Measurements from ENCODE around the gene TIPARP.
"Not testable (repeated sequence)": the region's sequence is repeated elsewhere in the genome, so short reads cannot be mapped to it uniquely, and the experiment has no call there.

TIPARP gene

GRCh38 chr3:156735471-156735870, 61.1 kb downstream of the TIPARP start:
- H2AFZ ChIP-seq (ENCODE audit: low read length): no peak overlapping the region
- H3K79me2 ChIP-seq (ENCODE audit: insufficient read depth, low read length): no peaks in the 10 kb centered on the region

GRCh38 chr3:156737049-156737448, 62.7 kb downstream of the TIPARP start:
- H3K79me2 ChIP-seq (ENCODE audit: insufficient read depth, low read length); H3F3A ChIP-seq (ENCODE audit: insufficient read depth, low read length); H3K4me3 ChIP-seq (ENCODE audit: low read depth, low read length, poor library complexity, severe bottlenecking); H3K4me1 ChIP-seq (ENCODE audit: insufficient read depth, low read length, severe bottlenecking); H3K27ac ChIP-seq (ENCODE audit: low read depth, low read length, poor library complexity, severe bottlenecking); H3K9ac ChIP-seq (ENCODE audit: low read length); H3K27me3 ChIP-seq (ENCODE audit: insufficient read depth, low read length); H3K4me2 ChIP-seq (ENCODE audit: low read length); H3K9me2 ChIP-seq (ENCODE audit: low read depth, low read length); H4K20me1 ChIP-seq (ENCODE audit: insufficient read depth, low read length); H3K36me3 ChIP-seq (ENCODE audit: insufficient read depth, low read length); H2AFZ ChIP-seq (ENCODE audit: low read length); H3K9me3 ChIP-seq (ENCODE audit: low read length): not testable (repeated sequence)

More at GRCh38 chr3:156735471-156735870, 61.1 kb downstream of the TIPARP start:
- Histone ChIP-seq H3K36me3 (ENCODE audit: insufficient read depth, low read length) (no peaks in the 10 kb centered on the region), H3K9ac (ENCODE audit: low read length) (no peak overlapping the region), H3F3A (ENCODE audit: insufficient read depth, low read length) (no peaks in the 10 kb centered on the region), H3K27me3 (ENCODE audit: insufficient read depth, low read length) (no peaks in the 10 kb centered on the region), H3K4me1 (ENCODE audit: insufficient read depth, low read length, severe bottlenecking) (peaks cover under 1% of the 10 kb centered on the region), H3K4me3 (ENCODE audit: low read depth, low read length, poor library complexity, severe bottlenecking) (no peak overlapping the region), H4K20me1 (ENCODE audit: insufficient read depth, low read length) (no peaks in the 10 kb centered on the region), H3K4me2 (ENCODE audit: low read length) (no peak overlapping the region), H3K9me3 (ENCODE audit: low read length) (no peaks in the 10 kb centered on the region), H3K27ac (ENCODE audit: low read depth, low read length, poor library complexity, severe bottlenecking) (no peak overlapping the region), H3K9me2 (ENCODE audit: low read depth, low read length) (no peaks in the 10 kb centered on the region)
- TF ChIP-seq CTCF (IDR thresholded peaks at IDR 0.05; ENCODE audit: low read length): no peak
- TF ChIP-seq EZH2 (IDR thresholded peaks at IDR 0.05; ENCODE audit: borderline replicate concordance, low read length): no peak

- Histone ChIP-seq H3K4me2 (ENCODE audit: low read length) (no peak overlapping the region), H3K9ac (ENCODE audit: low read length) (no peak overlapping the region), H3K9me3 (ENCODE audit: low read length) (no peaks in the 10 kb centered on the region), H3K4me3 (ENCODE audit: low read depth, low read length, poor library complexity, severe bottlenecking) (no peak overlapping the region), H3K27me3 (ENCODE audit: insufficient read depth, low read length) (no peaks in the 10 kb centered on the region), H3K36me3 (ENCODE audit: insufficient read depth, low read length) (no peaks in the 10 kb centered on the region), H3F3A (ENCODE audit: insufficient read depth, low read length) (no peaks in the 10 kb centered on the region), H3K79me2 (ENCODE audit: insufficient read depth, low read length) (no peaks in the 10 kb centered on the region), H4K20me1 (ENCODE audit: insufficient read depth, low read length) (no peaks in the 10 kb centered on the region), H2AFZ (ENCODE audit: low read length) (no peak overlapping the region), H3K27ac (ENCODE audit: low read depth, low read length, poor library complexity, severe bottlenecking) (no peak overlapping the region), H3K4me1 (ENCODE audit: insufficient read depth, low read length, severe bottlenecking) (no peaks in the 10 kb centered on the region), H3K9me2 (ENCODE audit: low read depth, low read length) (no peaks in the 10 kb centered on the region)
- TF ChIP-seq CTCF (IDR thresholded peaks at IDR 0.05; ENCODE audit: low read length) (no peak), EZH2 (IDR thresholded peaks at IDR 0.05; ENCODE audit: borderline replicate concordance, low read length) (no peak)
These were observed 63.9 kb downstream of the TIPARP start for GRCh38 chr3:156738251-156738650.

GRCh38 chr3:156739976-156740375, 65.6 kb downstream of the TIPARP start:
- H4K20me1 ChIP-seq (ENCODE audit: insufficient read depth, low read length): no peaks in the 10 kb centered on the region
- no peaks in the 10 kb centered on the region for H3K27me3 ChIP-seq (ENCODE audit: insufficient read depth, low read length)

GRCh38 chr3:156740581-156740980, 66.2 kb downstream of the TIPARP start:
- not testable (repeated sequence) for H3K36me3 ChIP-seq (ENCODE audit: insufficient read depth, low read length); H3K4me3 ChIP-seq (ENCODE audit: low read depth, low read length, poor library complexity, severe bottlenecking); H3F3A ChIP-seq (ENCODE audit: insufficient read depth, low read length); H2AFZ ChIP-seq (ENCODE audit: low read length); H3K4me2 ChIP-seq (ENCODE audit: low read length); H3K9ac ChIP-seq (ENCODE audit: low read length); H3K79me2 ChIP-seq (ENCODE audit: insufficient read depth, low read length); H3K27ac ChIP-seq (ENCODE audit: low read depth, low read length, poor library complexity, severe bottlenecking); H4K20me1 ChIP-seq (ENCODE audit: insufficient read depth, low read length); H3K9me2 ChIP-seq (ENCODE audit: low read depth, low read length); H3K4me1 ChIP-seq (ENCODE audit: insufficient read depth, low read length, severe bottlenecking); H3K27me3 ChIP-seq (ENCODE audit: insufficient read depth, low read length); H3K9me3 ChIP-seq (ENCODE audit: low read length)

More at GRCh38 chr3:156739976-156740375, 65.6 kb downstream of the TIPARP start:
- TF ChIP-seq CTCF (IDR thresholded peaks at IDR 0.05; ENCODE audit: low read length) (no peak), EZH2 (IDR thresholded peaks at IDR 0.05; ENCODE audit: borderline replicate concordance, low read length) (no peak)
- no peaks in the 10 kb centered on the region for H3K9me2 ChIP-seq (ENCODE audit: low read depth, low read length)
- H3F3A ChIP-seq (ENCODE audit: insufficient read depth, low read length): no peaks in the 10 kb centered on the region
- no peaks in the 10 kb centered on the region for H3K36me3 ChIP-seq (ENCODE audit: insufficient read depth, low read length)
- H3K79me2 ChIP-seq (ENCODE audit: insufficient read depth, low read length): no peaks in the 10 kb centered on the region
- H3K27ac ChIP-seq (ENCODE audit: low read depth, low read length, poor library complexity, severe bottlenecking): no peak overlapping the region
- H3K9me3 ChIP-seq (ENCODE audit: low read length): no peaks in the 10 kb centered on the region
- no peak overlapping the region for H2AFZ ChIP-seq (ENCODE audit: low read length)
- H3K9ac ChIP-seq (ENCODE audit: low read length): no peak overlapping the region
- H3K4me3 ChIP-seq (ENCODE audit: low read depth, low read length, poor library complexity, severe bottlenecking): no peak overlapping the region
- H3K4me2 ChIP-seq (ENCODE audit: low read length): no peak overlapping the region
- no peaks in the 10 kb centered on the region for H3K4me1 ChIP-seq (ENCODE audit: insufficient read depth, low read length, severe bottlenecking)

All from OCI-LY1 (cell line).